D721Med (cell line): ENCODE measurements around the gene GPR63.

Experiments used
- DNase-seq: peaks from one replicate; pipeline ENCODE4 v3.0.0; 2011; ENCODE audit warnings: low spot score; ENCODE audit not compliant: insufficient read length
- FAIRE-seq: peaks from 2 replicates; lab custom pipeline; 2011; peaks lifted over from hg19 to GRCh38; lab: Jason Lieb, UNC
- TF ChIP-seq, protein P1 (sequence below): IDR thresholded peaks from 2 replicates; pipeline ENCODE4 v1.5.1; 2012; ENCODE audit warnings: mild to moderate bottlenecking, control low read depth; ENCODE audit not compliant: insufficient read depth; ENCODE audit errors: missing control alignments

Gene GPR63

DNA sequence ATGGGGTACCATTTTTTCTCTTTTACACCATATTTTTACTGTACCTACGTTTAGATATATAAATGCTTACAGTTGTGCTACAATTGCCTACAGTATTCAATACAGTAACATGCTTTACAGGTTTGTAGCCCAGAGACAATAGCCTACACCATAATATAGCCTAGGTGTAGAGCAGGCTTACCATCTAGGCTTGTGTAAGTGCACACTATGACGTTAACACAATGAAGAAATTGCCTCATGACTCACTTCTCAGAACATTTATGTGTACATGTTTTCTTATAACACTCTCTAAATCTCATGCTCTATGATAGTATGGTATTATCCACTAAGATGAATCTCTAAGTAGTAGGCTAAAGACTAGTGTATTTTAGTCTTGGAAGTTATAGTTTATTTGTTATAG is 13.5 kb downstream of the GPR63 start:
- DNase-seq (no peak), FAIRE-seq (peak; percentile 51)
- TF ChIP-seq, protein P1, sequence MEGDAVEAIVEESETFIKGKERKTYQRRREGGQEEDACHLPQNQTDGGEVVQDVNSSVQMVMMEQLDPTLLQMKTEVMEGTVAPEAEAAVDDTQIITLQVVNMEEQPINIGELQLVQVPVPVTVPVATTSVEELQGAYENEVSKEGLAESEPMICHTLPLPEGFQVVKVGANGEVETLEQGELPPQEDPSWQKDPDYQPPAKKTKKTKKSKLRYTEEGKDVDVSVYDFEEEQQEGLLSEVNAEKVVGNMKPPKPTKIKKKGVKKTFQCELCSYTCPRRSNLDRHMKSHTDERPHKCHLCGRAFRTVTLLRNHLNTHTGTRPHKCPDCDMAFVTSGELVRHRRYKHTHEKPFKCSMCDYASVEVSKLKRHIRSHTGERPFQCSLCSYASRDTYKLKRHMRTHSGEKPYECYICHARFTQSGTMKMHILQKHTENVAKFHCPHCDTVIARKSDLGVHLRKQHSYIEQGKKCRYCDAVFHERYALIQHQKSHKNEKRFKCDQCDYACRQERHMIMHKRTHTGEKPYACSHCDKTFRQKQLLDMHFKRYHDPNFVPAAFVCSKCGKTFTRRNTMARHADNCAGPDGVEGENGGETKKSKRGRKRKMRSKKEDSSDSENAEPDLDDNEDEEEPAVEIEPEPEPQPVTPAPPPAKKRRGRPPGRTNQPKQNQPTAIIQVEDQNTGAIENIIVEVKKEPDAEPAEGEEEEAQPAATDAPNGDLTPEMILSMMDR = no peak

DNA sequence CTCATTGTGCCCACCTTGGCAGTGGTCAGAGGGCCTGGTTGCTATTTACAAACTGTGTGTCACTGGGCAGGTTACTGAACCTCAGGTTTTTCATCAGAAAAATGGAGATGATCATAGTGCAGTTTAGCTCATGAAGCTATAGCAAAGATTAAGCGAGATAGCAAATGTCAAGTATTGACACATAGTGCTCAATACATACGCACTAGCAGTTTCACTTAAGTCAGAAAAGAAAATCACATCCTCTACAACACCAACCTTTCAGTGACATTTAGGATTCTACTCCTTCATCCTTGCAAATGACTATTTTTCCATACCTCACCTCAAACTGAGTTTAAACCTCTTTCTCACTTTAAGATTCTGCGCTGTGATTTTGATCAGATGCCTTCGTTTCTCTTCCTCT is 16.2 kb downstream of the GPR63 start:
- DNase-seq (no peak), FAIRE-seq (no peak)
- TF ChIP-seq, protein P1 = no peak

DNA sequence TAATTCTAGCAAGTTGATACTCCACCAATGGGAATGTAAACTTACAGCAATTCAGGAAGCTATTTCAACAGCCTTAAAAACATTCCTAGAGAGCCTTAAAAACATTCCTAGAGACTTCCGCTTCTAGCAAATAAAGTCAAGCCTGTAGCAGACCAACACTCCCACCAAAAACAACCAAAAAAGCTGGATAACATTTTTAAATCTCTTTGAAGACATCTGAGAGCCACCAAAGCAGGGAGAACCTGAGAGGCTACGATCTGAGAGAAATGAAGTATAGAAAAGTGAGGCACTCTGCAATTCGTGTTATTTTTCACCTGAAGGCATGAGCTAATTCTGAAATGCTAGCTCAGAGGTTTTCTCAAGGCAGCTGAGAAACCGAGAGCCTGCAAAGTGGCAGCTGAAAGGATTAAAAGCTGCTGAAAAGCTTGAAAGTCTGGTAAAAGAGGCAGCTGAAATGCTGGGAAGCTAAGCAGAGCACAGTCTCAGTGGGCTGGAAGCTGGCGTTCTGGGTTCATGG is 20.9 kb downstream of the GPR63 start:
- DNase-seq (no peak), FAIRE-seq (no peak)
- TF ChIP-seq, protein P1 = no peak

DNA sequence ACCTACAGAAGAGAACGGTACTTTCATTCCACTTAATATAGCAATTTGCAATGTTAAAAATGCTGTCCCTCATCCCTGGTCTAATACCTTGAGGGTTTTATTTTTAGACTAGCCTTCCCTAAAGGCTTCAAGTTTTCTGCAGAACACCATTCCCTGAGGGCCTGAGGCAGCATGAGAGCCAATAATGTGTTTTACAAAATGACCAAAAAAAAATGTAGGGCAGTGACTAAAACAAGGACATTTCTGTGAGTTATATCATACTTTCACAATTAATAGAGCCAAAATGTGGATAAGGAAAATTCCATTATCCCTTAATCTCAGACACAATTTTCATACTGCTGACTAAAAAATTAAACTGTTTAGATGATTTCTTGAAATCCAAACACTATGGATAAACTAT is 22.7 kb downstream of the GPR63 start:
- DNase-seq (no peak), FAIRE-seq (no peak)
- TF ChIP-seq, protein P1 = no peak

DNA sequence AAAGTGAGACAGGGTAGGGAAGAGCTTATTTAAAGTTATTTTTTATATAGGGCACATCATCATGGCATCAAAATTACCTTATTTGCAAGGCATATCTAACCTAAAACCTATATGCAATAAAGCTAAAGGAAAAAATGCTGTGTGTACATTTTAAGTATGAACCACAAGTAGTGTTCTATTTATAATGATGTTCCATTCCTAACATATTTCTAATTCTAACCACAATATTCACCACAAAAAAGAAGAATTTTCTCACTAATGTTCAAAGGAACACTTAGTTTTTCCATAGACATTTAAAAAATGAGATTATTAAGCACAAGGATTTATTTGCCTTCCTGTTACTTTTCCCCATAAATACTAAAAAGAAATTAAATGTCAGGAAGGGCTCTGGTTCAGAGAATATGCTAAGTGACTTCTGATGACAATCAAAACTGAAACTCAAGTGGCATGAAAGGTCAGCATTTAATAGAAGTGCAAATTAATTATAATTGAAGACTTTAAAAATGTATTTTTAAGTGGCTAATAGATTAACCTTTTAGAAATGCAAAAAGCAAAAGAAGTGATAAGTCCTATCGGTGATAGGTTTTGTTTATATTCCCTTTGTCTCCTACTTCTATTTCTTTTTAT is 25.1 kb downstream of the GPR63 start:
- TF ChIP-seq, protein P1 = no peak
- peak; percentile 29 for FAIRE-seq

DNA sequence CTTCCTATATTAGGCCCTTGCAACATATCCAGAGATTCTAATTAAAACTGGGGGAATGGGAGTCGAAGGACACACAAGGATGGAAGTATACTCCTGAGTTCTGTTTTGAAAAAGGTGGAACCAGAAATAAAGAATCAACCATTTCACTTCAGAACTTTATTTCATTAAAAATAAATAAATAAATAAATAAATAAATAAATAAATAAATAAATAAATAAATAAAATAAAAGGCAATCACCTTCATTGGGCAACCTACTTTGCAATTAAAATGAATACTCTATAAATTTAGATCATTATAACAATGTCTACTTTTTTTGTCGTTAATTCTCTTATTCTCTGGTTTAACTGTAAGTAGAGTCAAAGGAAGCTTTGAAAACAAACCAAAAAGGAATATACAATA is 25.6 kb downstream of the GPR63 start:
- no peak for FAIRE-seq
- DNase-seq = no peak
- TF ChIP-seq, protein P1 = no peak

More for the DNA sequence above, 25.1 kb downstream of the GPR63 start:
- no peak for DNase-seq

DNA sequence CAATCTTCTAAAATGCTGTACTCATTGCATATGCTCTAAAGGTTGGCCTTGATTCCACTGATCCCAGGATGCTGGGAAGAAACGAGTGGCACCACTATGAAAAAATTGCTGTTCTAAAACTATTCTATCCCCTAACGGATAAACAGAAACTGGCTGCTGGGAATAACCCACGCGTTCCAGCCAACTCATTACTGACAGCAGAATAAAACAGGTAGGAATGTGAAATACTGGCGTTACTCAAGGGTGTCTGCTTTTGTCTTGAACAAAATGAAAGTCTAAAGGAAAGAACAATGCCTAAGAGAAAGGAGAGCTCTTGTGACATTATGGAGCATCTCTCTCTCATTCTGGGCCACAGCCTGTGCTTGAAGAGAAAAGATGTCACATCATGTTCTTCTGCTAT is 26.1 kb downstream of the GPR63 start:
- FAIRE-seq (no peak), DNase-seq (no peak)
- TF ChIP-seq, protein P1 = no peak
